ENCODE measurements around the gene TFEC. TPM values are rescaled to one million over a fixed set of nuclear protein-coding genes. Genes with fewer than 3 reads are reported as not detected.
"Not testable (repeated sequence)": the region's sequence is repeated elsewhere in the genome, so short reads cannot be mapped to it uniquely, and the experiment has no call there.

The TFEC gene
- total RNA-seq, 1 donor from 2014 or later: 4.7 TPM

GRCh38 chr7:115933471-115933870 lies 97.1 kb downstream of the TFEC start:
- H3K27me3 ChIP-seq: no peaks in the 10 kb centered on the region
- H3K27ac ChIP-seq: no peak overlapping the region
- no peak overlapping the region for H3K4me3 ChIP-seq
- no peak for TF ChIP-seq POLR2AphosphoS5 (IDR thresholded peaks at IDR 0.05; ENCODE audit: insufficient read depth in 1 of 2, low read depth in 1 of 2)
- no peak for TF ChIP-seq CTCF (IDR thresholded peaks at IDR 0.05)
- TF ChIP-seq POLR2A (IDR thresholded peaks at IDR 0.05): no peak
- H3K36me3 ChIP-seq: no peaks in the 10 kb centered on the region
- H3K4me1 ChIP-seq: no peaks in the 10 kb centered on the region
- intact Hi-C loops (cut with DNase I): no loop called here
- H3K9me3 ChIP-seq: no peaks in the 10 kb centered on the region
- no peak for DNase-seq (ENCODE audit: extremely low spot score in 2 of 2)

- Histone ChIP-seq H3K27me3 (no peaks in the 10 kb centered on the region), H3K9me3 (no peaks in the 10 kb centered on the region), H3K27ac (no peak overlapping the region), H3K4me3 (no peak overlapping the region), H3K36me3 (no peaks in the 10 kb centered on the region), H3K4me1 (no peaks in the 10 kb centered on the region)
- intact Hi-C loops (cut with DNase I): no loop called here
- no peak for TF ChIP-seq CTCF (IDR thresholded peaks at IDR 0.05)
- TF ChIP-seq POLR2AphosphoS5 (IDR thresholded peaks at IDR 0.05; ENCODE audit: insufficient read depth in 1 of 2, low read depth in 1 of 2): no peak
- no peak for TF ChIP-seq POLR2A (IDR thresholded peaks at IDR 0.05)
- no peak for DNase-seq (ENCODE audit: extremely low spot score in 2 of 2)
Measured at GRCh38 chr7:115932880-115933279, 97.7 kb downstream of the TFEC start.

GRCh38 chr7:115930184-115930583 lies 100.4 kb downstream of the TFEC start:
- H3K9me3 ChIP-seq; H3K27ac ChIP-seq; H3K4me1 ChIP-seq; intact Hi-C loops (cut with DNase I); DNase-seq (ENCODE audit: extremely low spot score in 2 of 2); H3K4me3 ChIP-seq; H3K36me3 ChIP-seq; H3K27me3 ChIP-seq: not testable (repeated sequence)

- H3K9me3 ChIP-seq; H3K27ac ChIP-seq; DNase-seq (ENCODE audit: extremely low spot score in 2 of 2); intact Hi-C loops (cut with DNase I); H3K36me3 ChIP-seq; H3K4me1 ChIP-seq; H3K27me3 ChIP-seq; H3K4me3 ChIP-seq: not testable (repeated sequence)
Measured at GRCh38 chr7:115929736-115930135, 100.8 kb downstream of the TFEC start.

- Histone ChIP-seq H3K27ac (no peak overlapping the region), H3K4me3 (no peak overlapping the region), H3K9me3 (no peaks in the 10 kb centered on the region), H3K36me3 (no peaks in the 10 kb centered on the region), H3K27me3 (no peaks in the 10 kb centered on the region), H3K4me1 (no peaks in the 10 kb centered on the region)
- TF ChIP-seq POLR2AphosphoS5 (IDR thresholded peaks at IDR 0.05; ENCODE audit: insufficient read depth in 1 of 2, low read depth in 1 of 2): no peak
- no peak for TF ChIP-seq POLR2A (IDR thresholded peaks at IDR 0.05)
- TF ChIP-seq CTCF (IDR thresholded peaks at IDR 0.05): no peak
- DNase-seq (ENCODE audit: extremely low spot score in 2 of 2): no peak
- intact Hi-C loops (cut with DNase I): no loop called here
Measured at GRCh38 chr7:115924411-115924810, 106.2 kb downstream of the TFEC start.

GRCh38 chr7:115920367-115920766 lies 110.2 kb downstream of the TFEC start:
- no peak for DNase-seq (ENCODE audit: extremely low spot score in 2 of 2)
- TF ChIP-seq POLR2A (IDR thresholded peaks at IDR 0.05) (no peak), CTCF (IDR thresholded peaks at IDR 0.05) (no peak), POLR2AphosphoS5 (IDR thresholded peaks at IDR 0.05; ENCODE audit: insufficient read depth in 1 of 2, low read depth in 1 of 2) (no peak)
- H3K4me1 ChIP-seq: no peaks in the 10 kb centered on the region
- no peaks in the 10 kb centered on the region for H3K9me3 ChIP-seq
- H3K36me3 ChIP-seq: no peaks in the 10 kb centered on the region
- H3K4me3 ChIP-seq: no peak overlapping the region
- no peaks in the 10 kb centered on the region for H3K27me3 ChIP-seq
- no peak overlapping the region for H3K27ac ChIP-seq
- intact Hi-C loops (cut with DNase I): no loop called here

Data from vagina (tissue), 2 donors.